Activated naive CD8-positive, alpha-beta T cell treated with anti-CD3 and anti-CD28 coated beads, Interleukin-2, amount 10 ng/mL, durations not matched to agents 7 days and 5 days (primary cell): Measurements from ENCODE around the gene MRC2. TPM values are rescaled to one million over a fixed set of nuclear protein-coding genes. Genes with fewer than 3 reads are reported as not detected.
"Not testable (repeated sequence)": the region's sequence is repeated elsewhere in the genome, so short reads cannot be mapped to it uniquely, and the experiment has no call there.

ENCODE experiments used
- ATAC-seq: fragments of 150-1000 bp; cut with Tn5 transposase; one replicate; pipeline ENCODE4 v1.10.0; 2021; ENCODE audit warnings: low read depth, moderate library complexity
- POLR2A ChIA-PET: fragments of 350-600 bp; sonication (Branson Sonifier 250); formaldehyde crosslinking; loops from one replicate; lab custom pipeline; 2021; ENCODE audit warnings: antibody characterized with exemption; lab: Charles Lee
- DNase-seq: peaks from one replicate; pipeline ENCODE4 v3.0.0; 2021
- H3K27ac Mint-ChIP-seq: one replicate; pipeline ENCODE4 v1.8.0; 2022; ENCODE audit warnings: mild to moderate bottlenecking, mixed read lengths
- H3K27me3 Mint-ChIP-seq: one replicate; pipeline ENCODE4 v1.8.0; 2022; ENCODE audit warnings: mild to moderate bottlenecking, moderate library complexity, mixed read lengths
- H3K36me3 Mint-ChIP-seq: one replicate; pipeline ENCODE4 v1.8.0; 2021; ENCODE audit warnings: mild to moderate bottlenecking, mixed read lengths
- H3K4me1 Mint-ChIP-seq: one replicate; pipeline ENCODE4 v1.8.0; 2021; ENCODE audit warnings: mixed read lengths
- H3K4me3 Mint-ChIP-seq: one replicate; pipeline ENCODE4 v1.8.0; 2022; ENCODE audit warnings: mild to moderate bottlenecking, moderate library complexity, mixed read lengths
- H3K9me3 Mint-ChIP-seq: one replicate; pipeline ENCODE4 v1.8.0; 2021; ENCODE audit warnings: mixed read lengths
- total RNA-seq, 2 experiments: library from RNA; stranded (reverse); gene quantifications; one replicate each; pipeline ENCODE4 v1.2.3, GENCODE V29; 2021

The MRC2 gene
- total RNA-seq, 2 experiments from 2014 or later, result 1.6 to 2.4 TPM

GRCh38 chr17:62599964-62600657 lies 27.4 kb upstream of the MRC2 start:
- no peak for ATAC-seq
- H3K27me3 Mint-ChIP-seq, result no peaks in the 10 kb centered on the region
- H3K4me1 Mint-ChIP-seq, result peaks cover 2% of the 10 kb centered on the region
- no peak overlapping the region for H3K4me3 Mint-ChIP-seq
- POLR2A ChIA-PET, result no interaction called here
- no peaks in the 10 kb centered on the region for H3K9me3 Mint-ChIP-seq
- H3K36me3 Mint-ChIP-seq, result peaks cover 45% of the 10 kb centered on the region
- H3K27ac Mint-ChIP-seq, result no peak overlapping the region
- DNase-seq, result no peak

- H3K36me3 Mint-ChIP-seq, result peaks cover 43% of the 10 kb centered on the region
- POLR2A ChIA-PET, result no interaction called here
- no peak for DNase-seq
- peaks cover 2% of the 10 kb centered on the region for H3K4me1 Mint-ChIP-seq
- no peak overlapping the region for H3K27ac Mint-ChIP-seq
- no peak overlapping the region for H3K4me3 Mint-ChIP-seq
- ATAC-seq, result no peak
- no peaks in the 10 kb centered on the region for H3K9me3 Mint-ChIP-seq
- no peaks in the 10 kb centered on the region for H3K27me3 Mint-ChIP-seq
Measured at GRCh38 chr17:62600805-62601204, 26.7 kb upstream of the MRC2 start.

GRCh38 chr17:62601471-62601870 lies 26.0 kb upstream of the MRC2 start:
- Mint-ChIP-seq H3K27ac (no peak overlapping the region), H3K4me3 (no peak overlapping the region), H3K9me3 (no peaks in the 10 kb centered on the region), H3K4me1 (peaks cover 4% of the 10 kb centered on the region), H3K27me3 (no peaks in the 10 kb centered on the region), H3K36me3 (peaks cover 42% of the 10 kb centered on the region)
- no peak for ATAC-seq
- POLR2A ChIA-PET, result no interaction called here
- no peak for DNase-seq

DNA sequence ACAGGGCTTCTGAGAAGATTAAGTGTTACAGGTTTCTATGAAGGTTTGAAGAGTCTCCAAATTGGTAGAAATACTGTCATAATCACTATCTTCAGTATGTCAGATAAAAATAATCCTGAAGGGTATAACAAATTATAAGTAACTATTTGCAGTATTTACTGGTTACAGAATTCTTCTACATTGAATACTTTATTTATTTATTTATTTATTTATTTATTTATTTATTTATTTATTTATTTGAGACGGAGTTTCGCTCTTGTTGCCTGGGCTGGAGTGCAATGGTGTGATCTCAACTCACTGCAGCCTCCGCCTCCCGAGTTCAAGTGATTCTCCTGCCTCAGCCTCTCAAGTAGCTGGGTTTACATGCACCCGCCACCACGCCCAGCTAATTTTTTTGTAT lies 23.7 kb upstream of the MRC2 start:
- H3K36me3 Mint-ChIP-seq, result peaks cover 34% of the 10 kb centered on the region
- H3K9me3 Mint-ChIP-seq, H3K27me3 Mint-ChIP-seq, H3K27ac Mint-ChIP-seq, ATAC-seq, DNase-seq, H3K4me1 Mint-ChIP-seq, POLR2A ChIA-PET, H3K4me3 Mint-ChIP-seq: not testable (repeated sequence)

DNA sequence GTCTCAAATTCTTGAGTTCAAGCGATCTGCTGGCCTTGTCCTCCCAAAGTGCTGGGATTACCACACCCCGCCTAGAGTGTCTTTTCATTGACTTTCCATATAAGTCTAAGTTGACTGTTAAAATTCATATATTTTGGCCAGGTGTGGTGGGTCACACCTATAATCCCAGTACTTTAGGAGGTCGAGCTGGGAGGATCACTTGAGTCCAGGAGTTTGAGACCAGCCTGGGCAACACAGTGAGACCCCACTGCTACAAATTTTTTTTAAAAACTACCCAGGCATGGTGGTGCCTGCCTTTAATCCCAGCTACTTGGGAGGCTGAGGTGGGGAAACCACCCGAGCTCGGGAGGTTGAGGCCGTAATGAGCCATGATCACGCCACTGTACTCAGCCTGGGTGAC lies 21.9 kb upstream of the MRC2 start:
- no peak overlapping the region for H3K27ac Mint-ChIP-seq
- H3K4me1 Mint-ChIP-seq, result peaks cover 4% of the 10 kb centered on the region
- no peak overlapping the region for H3K4me3 Mint-ChIP-seq
- peaks cover 35% of the 10 kb centered on the region for H3K36me3 Mint-ChIP-seq
- H3K9me3 Mint-ChIP-seq, result no peaks in the 10 kb centered on the region
- DNase-seq (no peak), ATAC-seq (no peak)
- H3K27me3 Mint-ChIP-seq, result no peaks in the 10 kb centered on the region
- POLR2A ChIA-PET, result no interaction called here

DNA sequence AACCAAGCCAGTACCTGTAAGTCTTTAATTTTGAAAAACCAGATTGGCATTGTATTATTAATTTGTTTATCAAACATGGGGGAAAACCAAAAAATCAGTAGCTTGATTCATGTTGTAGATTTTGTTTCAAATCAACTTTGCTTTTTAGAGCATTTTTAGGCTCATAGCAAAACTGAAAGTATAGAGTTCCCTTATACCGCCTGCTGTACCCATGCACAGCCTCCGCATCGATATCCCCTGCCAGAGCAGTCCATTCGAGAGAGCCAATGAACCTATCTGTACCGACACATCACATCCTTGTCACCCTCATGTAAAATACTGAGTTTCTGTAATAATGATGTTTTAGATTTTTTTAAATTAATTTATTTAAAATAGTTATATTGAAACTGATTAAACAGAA lies 16.2 kb upstream of the MRC2 start:
- DNase-seq, result no peak
- peaks cover 29% of the 10 kb centered on the region for H3K36me3 Mint-ChIP-seq
- H3K4me3 Mint-ChIP-seq, result no peak overlapping the region
- POLR2A ChIA-PET, result no interaction called here
- ATAC-seq, result no peak
- H3K27me3 Mint-ChIP-seq, result no peaks in the 10 kb centered on the region
- H3K27ac Mint-ChIP-seq, result no peak overlapping the region
- H3K9me3 Mint-ChIP-seq, result no peaks in the 10 kb centered on the region
- peaks cover 1% of the 10 kb centered on the region for H3K4me1 Mint-ChIP-seq

DNA sequence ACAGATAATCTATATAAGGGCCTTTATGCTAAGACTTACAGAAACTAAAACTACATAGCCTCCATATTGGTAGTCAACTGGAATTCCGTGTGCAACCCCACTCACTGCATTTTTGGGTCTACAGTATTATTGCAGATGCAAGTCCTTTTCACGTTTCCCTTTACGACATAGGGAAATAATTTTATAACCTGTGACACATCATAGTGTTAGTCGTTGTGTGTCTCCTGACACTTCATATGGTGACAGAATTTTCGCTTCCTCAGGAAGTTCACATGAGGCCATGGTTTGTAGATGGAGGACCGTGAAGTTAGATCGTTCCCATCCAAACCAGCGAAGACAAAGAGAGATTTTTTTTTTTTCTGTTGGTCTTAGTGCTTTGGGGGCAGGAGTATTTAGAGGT lies 15.7 kb upstream of the MRC2 start:
- peaks cover 1% of the 10 kb centered on the region for H3K4me1 Mint-ChIP-seq
- H3K36me3 Mint-ChIP-seq, result peaks cover 28% of the 10 kb centered on the region

DNA sequence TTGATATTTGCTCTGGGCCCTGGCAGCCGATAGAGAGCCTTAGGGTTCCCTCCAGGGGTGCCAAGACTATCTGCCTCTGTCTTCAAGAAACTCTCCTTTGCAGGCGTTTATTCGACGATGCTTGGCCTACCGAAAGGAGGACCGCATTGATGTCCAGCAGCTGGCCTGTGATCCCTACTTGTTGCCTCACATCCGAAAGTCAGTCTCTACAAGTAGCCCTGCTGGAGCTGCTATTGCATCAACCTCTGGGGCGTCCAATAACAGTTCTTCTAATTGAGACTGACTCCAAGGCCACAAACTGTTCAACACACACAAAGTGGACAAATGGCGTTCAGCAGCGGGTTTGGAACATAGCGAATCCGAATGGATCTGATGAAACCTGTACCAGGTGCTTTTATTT lies 15.2 kb upstream of the MRC2 start:
- DNase-seq, POLR2A ChIA-PET, H3K27me3 Mint-ChIP-seq, ATAC-seq, H3K4me1 Mint-ChIP-seq, H3K9me3 Mint-ChIP-seq, H3K4me3 Mint-ChIP-seq, H3K27ac Mint-ChIP-seq: not testable (repeated sequence)
- peaks cover 26% of the 10 kb centered on the region for H3K36me3 Mint-ChIP-seq

More for the DNA sequence above, 15.7 kb upstream of the MRC2 start:
- Mint-ChIP-seq H3K27ac (no peak overlapping the region), H3K27me3 (no peaks in the 10 kb centered on the region), H3K9me3 (no peaks in the 10 kb centered on the region), H3K4me3 (no peak overlapping the region)
- no peak for ATAC-seq
- no peak for DNase-seq
- POLR2A ChIA-PET, result no interaction called here

DNA sequence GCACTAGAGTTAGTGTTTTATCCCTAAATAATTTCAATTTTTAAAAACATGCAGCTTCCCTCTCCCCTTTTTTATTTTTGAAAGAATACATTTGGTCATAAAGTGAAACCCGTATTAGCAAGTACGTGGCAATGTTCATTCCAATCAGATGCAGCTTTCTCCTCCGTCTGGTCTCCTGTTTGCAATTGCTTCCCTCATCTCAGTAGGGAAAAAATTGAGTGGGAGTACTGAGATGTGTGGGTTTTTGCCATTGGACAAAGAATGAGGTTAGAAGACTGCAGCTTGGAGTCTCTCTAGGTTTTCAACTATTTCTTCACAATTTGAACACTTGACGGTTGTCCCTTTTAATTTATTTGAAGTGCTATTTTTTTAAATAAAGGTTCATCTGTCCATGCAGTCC lies 14.4 kb upstream of the MRC2 start:
- ATAC-seq, H3K4me1 Mint-ChIP-seq, H3K27ac Mint-ChIP-seq, H3K27me3 Mint-ChIP-seq, H3K9me3 Mint-ChIP-seq, H3K4me3 Mint-ChIP-seq, DNase-seq, POLR2A ChIA-PET: not testable (repeated sequence)
- H3K36me3 Mint-ChIP-seq, result peaks cover 22% of the 10 kb centered on the region

DNA sequence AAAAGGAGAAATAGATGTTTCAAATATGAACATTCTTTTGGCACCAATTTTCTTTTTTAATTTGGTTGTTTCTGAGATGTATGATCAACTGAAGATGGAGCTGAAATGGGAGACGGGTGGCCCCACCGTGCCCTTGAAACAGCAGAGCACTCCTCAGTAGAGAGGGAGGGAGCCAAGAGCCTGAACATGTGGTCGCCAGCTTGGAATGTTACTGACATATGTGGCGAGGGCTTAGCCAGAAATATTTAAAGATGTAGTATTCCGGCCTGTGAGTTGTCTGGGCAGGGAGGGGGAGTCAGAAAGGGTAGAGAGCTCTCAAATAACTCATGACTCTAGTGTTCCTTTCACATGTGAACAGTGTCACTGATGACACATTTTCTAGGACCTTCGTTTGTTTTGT lies 13.3 kb upstream of the MRC2 start:
- H3K9me3 Mint-ChIP-seq, result no peaks in the 10 kb centered on the region
- DNase-seq (no peak), ATAC-seq (no peak)
- POLR2A ChIA-PET, result no interaction called here
- H3K4me3 Mint-ChIP-seq, result no peak overlapping the region
- H3K36me3 Mint-ChIP-seq, result peaks cover 20% of the 10 kb centered on the region
- no peaks in the 10 kb centered on the region for H3K27me3 Mint-ChIP-seq
- no peak overlapping the region for H3K27ac Mint-ChIP-seq
- H3K4me1 Mint-ChIP-seq, result peaks cover 1% of the 10 kb centered on the region

GRCh38 chr17:62615503-62615902 lies 12.0 kb upstream of the MRC2 start:
- POLR2A ChIA-PET, result no interaction called here
- Mint-ChIP-seq H3K27ac (no peak overlapping the region), H3K4me1 (peaks cover 1% of the 10 kb centered on the region), H3K36me3 (peaks cover 11% of the 10 kb centered on the region), H3K4me3 (no peak overlapping the region), H3K27me3 (no peaks in the 10 kb centered on the region), H3K9me3 (no peaks in the 10 kb centered on the region)
- ATAC-seq (no peak), DNase-seq (no peak)

GRCh38 chr17:62616993-62617893 lies 10.2 kb upstream of the MRC2 start:
- Mint-ChIP-seq H3K36me3 (peaks cover 2% of the 10 kb centered on the region), H3K27me3 (no peaks in the 10 kb centered on the region), H3K27ac (no peak overlapping the region), H3K4me1 (peaks cover 1% of the 10 kb centered on the region), H3K9me3 (no peaks in the 10 kb centered on the region), H3K4me3 (no peak overlapping the region)
- POLR2A ChIA-PET, result no interaction called here
- DNase-seq (no peak), ATAC-seq (no peak)

DNA sequence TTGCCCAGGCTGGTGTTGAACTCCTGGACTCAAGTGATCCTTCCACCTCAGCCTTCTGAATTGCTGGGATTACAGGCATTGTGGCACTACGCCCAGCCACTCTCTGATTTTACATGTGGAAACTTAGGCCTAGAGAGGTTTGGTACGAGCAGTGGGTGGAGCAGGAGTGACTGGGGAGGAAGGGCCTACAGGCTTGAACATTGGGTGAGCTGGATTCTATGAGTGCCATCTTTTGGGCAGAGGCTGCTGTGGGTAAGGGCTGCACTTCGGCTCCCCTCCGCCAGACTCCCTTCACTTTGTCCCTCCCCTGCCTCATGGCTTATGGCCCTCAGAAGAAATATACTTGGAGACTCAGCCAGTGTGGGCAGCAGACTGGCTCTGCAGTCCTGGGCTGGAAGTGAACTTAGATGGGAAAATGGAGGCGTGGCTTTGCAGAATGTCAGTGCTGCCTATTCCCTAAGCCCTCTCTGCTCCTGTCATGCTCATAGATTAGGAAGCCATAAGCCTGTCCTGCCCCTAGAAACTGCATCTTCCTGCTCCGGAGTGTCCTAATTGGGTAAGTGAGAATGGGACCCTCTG lies 9.5 kb upstream of the MRC2 start:
- Mint-ChIP-seq H3K27ac (no peak overlapping the region), H3K4me1 (peaks cover 1% of the 10 kb centered on the region), H3K9me3 (no peaks in the 10 kb centered on the region), H3K36me3 (peaks cover 3% of the 10 kb centered on the region), H3K4me3 (no peak overlapping the region), H3K27me3 (no peaks in the 10 kb centered on the region)
- POLR2A ChIA-PET, result no interaction called here
- ATAC-seq (no peak), DNase-seq (no peak)
